GM23248 (cell line): ENCODE measurements around the gene TPK1. TPM values are rescaled to one million over a fixed set of nuclear protein-coding genes. Genes with fewer than 3 reads are reported as not detected.

Experiments used
- DNase-seq: peaks from one replicate; pipeline ENCODE4 v3.0.0-alpha.2; 2015
- H2AFZ ChIP-seq: fragments of 200-600 bp; sonication (generic); 2 replicates; pipeline ENCODE4 v1.6.1; 2016; ENCODE audit warnings: antibody characterized with exemption
- H3F3A ChIP-seq: fragments of 200-600 bp; sonication (generic); 2 replicates; pipeline ENCODE4 v1.6.1; 2016; ENCODE audit warnings: mild to moderate bottlenecking, antibody characterized with exemption, mixed run types; ENCODE audit not compliant: insufficient read depth
- H3K27ac ChIP-seq: fragments of 200-600 bp; sonication (generic); 2 replicates; pipeline ENCODE4 v1.5.1; 2016; ENCODE audit warnings: mild to moderate bottlenecking
- H3K27me3 ChIP-seq: fragments of 200-600 bp; sonication (generic); replicated peaks from 2 replicates; pipeline ENCODE4 v1.6.1; 2016; ENCODE audit warnings: mild to moderate bottlenecking; ENCODE audit not compliant: insufficient read depth
- H3K36me3 ChIP-seq: fragments of 200-600 bp; sonication (generic); 2 replicates; pipeline ENCODE4 v1.6.1; 2016; ENCODE audit warnings: low read depth, mild to moderate bottlenecking
- H3K4me1 ChIP-seq: fragments of 200-600 bp; sonication (generic); 2 replicates; pipeline ENCODE4 v1.6.1; 2016; ENCODE audit warnings: mild to moderate bottlenecking; ENCODE audit not compliant: insufficient read depth
- H3K4me2 ChIP-seq: fragments of 200-600 bp; sonication (generic); one replicate; pipeline ENCODE4 v1.6.1; 2016; ENCODE audit warnings: mild to moderate bottlenecking; ENCODE audit not compliant: unreplicated experiment
- H3K4me3 ChIP-seq: fragments of 200-600 bp; sonication (generic); 2 replicates; pipeline ENCODE4 v1.5.1; 2016; ENCODE audit warnings: mild to moderate bottlenecking
- H3K79me2 ChIP-seq: fragments of 200-600 bp; sonication (generic); 2 replicates; pipeline ENCODE4 v1.6.1; 2016; ENCODE audit warnings: mild to moderate bottlenecking; ENCODE audit not compliant: insufficient read depth
- H3K9ac ChIP-seq: fragments of 200-600 bp; sonication (generic); 2 replicates; pipeline ENCODE4 v1.6.1; 2016; ENCODE audit warnings: mild to moderate bottlenecking
- H3K9me2 ChIP-seq: fragments of 200-600 bp; sonication (generic); 2 replicates; pipeline ENCODE4 v1.6.1; 2016; ENCODE audit warnings: mixed run types, mild to moderate bottlenecking, moderate library complexity; ENCODE audit not compliant: insufficient read depth
- H3K9me3 ChIP-seq: fragments of 200-600 bp; sonication (generic); one replicate; pipeline ENCODE4 v1.6.1; 2017; ENCODE audit warnings: low read depth
- H4K20me1 ChIP-seq: fragments of 200-600 bp; sonication (generic); 2 replicates; pipeline ENCODE4 v1.6.0; 2016; ENCODE audit not compliant: insufficient read depth
- EZH2 ChIP-seq: fragments of 200-600 bp; sonication (generic); IDR thresholded peaks from 2 replicates; pipeline ENCODE4 v1.6.1; 2018; ENCODE audit warnings: antibody characterized with exemption, mild to moderate bottlenecking; ENCODE audit not compliant: insufficient read depth, poor library complexity, severe bottlenecking
- EZH2phosphoT487 ChIP-seq: fragments of 200-600 bp; sonication (generic); IDR thresholded peaks from 2 replicates; pipeline ENCODE4 v1.6.1; 2018; ENCODE audit warnings: antibody characterized with exemption, moderate library complexity, mild to moderate bottlenecking, low read depth; ENCODE audit not compliant: insufficient read depth
- WGBS, 2 experiments: methylation state at CpG; one replicate each; pipeline ENCODE4 v1.1.6; 2015 to 2017; ENCODE audit warnings: low lambda C conversion rate in 2 of 2, low coverage in 1 of 2; ENCODE audit errors: missing lambda C conversion rate in 2 of 2; 5-methylcytosine and 5-hydroxymethylcytosine counted together
- in situ Hi-C: fragments of 300-500 bp; cut with MboI; formaldehyde crosslinking; loops from 2 replicates; pipeline ENCODE4 v1.15.0; 2020
- polyA plus RNA-seq: library from polyadenylated mRNA; unstranded; fragments of >200 nt; fragmentation: Nextera tagmentation; extraction: Ambion mirVana; gene quantifications from 2 replicates; pipeline ENCODE4 v1.2.1, GENCODE V29; 2016
- total RNA-seq: library from RNA; depleted of rRNA; stranded (reverse); fragments of >200 nt; shearing (Covaris generic); gene quantifications from 2 replicates; pipeline ENCODE4 v1.2.3, GENCODE V29; 2014

TPK1 gene
- total and polyA plus RNA-seq, 2 experiments from 2014 or later: 2.9 to 3.7 TPM

GRCh38 chr7:144653449-144653848 lies 182.4 kb downstream of the TPK1 start:
- no peak for DNase-seq
- TF ChIP-seq EZH2: no peak
- TF ChIP-seq EZH2phosphoT487: no peak
- Histone ChIP-seq H3K36me3 (no peaks in the 10 kb centered on the region), H3K27me3 (no peaks in the 10 kb centered on the region), H3F3A (no peaks in the 10 kb centered on the region), H3K27ac (no peak overlapping the region), H4K20me1 (no peaks in the 10 kb centered on the region), H2AFZ (no peak overlapping the region), H3K9me3 (no peaks in the 10 kb centered on the region), H3K4me3 (no peak overlapping the region), H3K4me1 (no peaks in the 10 kb centered on the region), H3K9me2 (no peaks in the 10 kb centered on the region), H3K9ac (no peak overlapping the region), H3K79me2 (no peaks in the 10 kb centered on the region), H3K4me2 (no peak overlapping the region)
- 44 to 48% methylated on average over 5 of the region's 5 CpGs for WGBS, 2 experiments
- in situ Hi-C loops: no loop called here

- no peak overlapping the region for H2AFZ ChIP-seq
- H3K27ac ChIP-seq: no peak overlapping the region
- H3F3A ChIP-seq: no peaks in the 10 kb centered on the region
- no peaks in the 10 kb centered on the region for H3K9me2 ChIP-seq
- H3K4me3 ChIP-seq: no peak overlapping the region
- DNase-seq: no peak
- no peaks in the 10 kb centered on the region for H4K20me1 ChIP-seq
- TF ChIP-seq EZH2phosphoT487 (no peak), EZH2 (no peak)
- no peaks in the 10 kb centered on the region for H3K36me3 ChIP-seq
- 81 to 87% methylated on average over 15 to 24 of the region's 24 CpGs for WGBS, 2 experiments
- H3K9me3 ChIP-seq: no peaks in the 10 kb centered on the region
- no peaks in the 10 kb centered on the region for H3K27me3 ChIP-seq
- no peak overlapping the region for H3K9ac ChIP-seq
- in situ Hi-C loops: no loop called here
- H3K79me2 ChIP-seq: no peaks in the 10 kb centered on the region
- H3K4me2 ChIP-seq: no peak overlapping the region
- no peaks in the 10 kb centered on the region for H3K4me1 ChIP-seq
Observed at GRCh38 chr7:144650439-144650838, 185.4 kb downstream of the TPK1 start.

- Histone ChIP-seq H3K4me1 (no peaks in the 10 kb centered on the region), H3K9ac (no peak overlapping the region), H3K9me3 (no peaks in the 10 kb centered on the region), H3K79me2 (no peaks in the 10 kb centered on the region), H3K27ac (no peak overlapping the region), H3K27me3 (no peaks in the 10 kb centered on the region), H2AFZ (no peak overlapping the region), H3K9me2 (no peaks in the 10 kb centered on the region), H3K4me3 (no peak overlapping the region), H3F3A (no peaks in the 10 kb centered on the region), H3K4me2 (no peak overlapping the region), H4K20me1 (no peaks in the 10 kb centered on the region), H3K36me3 (no peaks in the 10 kb centered on the region)
- no peak for TF ChIP-seq EZH2phosphoT487
- 7 to 11% methylated on average over 2 of the region's 2 CpGs for WGBS, 2 experiments
- in situ Hi-C loops: no loop called here
- no peak for DNase-seq
Observed at GRCh38 chr7:144649120-144649519, 186.7 kb downstream of the TPK1 start.

- no peak for DNase-seq
- WGBS, 2 experiments: 35 to 40% methylated on average over 4 of the region's 4 CpGs
Observed at GRCh38 chr7:144641389-144642044, 194.3 kb downstream of the TPK1 start.

GRCh38 chr7:144632724-144633123 lies 203.1 kb downstream of the TPK1 start:
- no peak overlapping the region for H3K4me3 ChIP-seq
- no peak overlapping the region for H3K4me2 ChIP-seq
- no peaks in the 10 kb centered on the region for H3K27me3 ChIP-seq
- DNase-seq: no peak
- H3K9me2 ChIP-seq: no peaks in the 10 kb centered on the region
- no peaks in the 10 kb centered on the region for H3K36me3 ChIP-seq
- no peak overlapping the region for H3K27ac ChIP-seq
- no peaks in the 10 kb centered on the region for H3K79me2 ChIP-seq
- no peaks in the 10 kb centered on the region for H3K4me1 ChIP-seq
- H3K9me3 ChIP-seq: no peaks in the 10 kb centered on the region
- TF ChIP-seq EZH2 (no peak), EZH2phosphoT487 (no peak)
- H2AFZ ChIP-seq: no peak overlapping the region
- no peak overlapping the region for H3K9ac ChIP-seq
- H3F3A ChIP-seq: no peaks in the 10 kb centered on the region
- H4K20me1 ChIP-seq: no peaks in the 10 kb centered on the region
- in situ Hi-C loops: no loop called here
- WGBS, 2 experiments: 16 to 25% methylated on average over 2 of the region's 2 CpGs

More at GRCh38 chr7:144641389-144642044, 194.3 kb downstream of the TPK1 start:
- TF ChIP-seq EZH2: no peak
- Histone ChIP-seq H3K4me2 (no peak overlapping the region), H3K27ac (no peak overlapping the region), H3K4me3 (no peak overlapping the region), H3K9ac (no peak overlapping the region), H3K9me2 (no peaks in the 10 kb centered on the region), H3K9me3 (no peaks in the 10 kb centered on the region), H3K36me3 (no peaks in the 10 kb centered on the region), H3K4me1 (no peaks in the 10 kb centered on the region), H4K20me1 (no peaks in the 10 kb centered on the region), H2AFZ (no peak overlapping the region), H3F3A (no peaks in the 10 kb centered on the region), H3K27me3 (no peaks in the 10 kb centered on the region), H3K79me2 (no peaks in the 10 kb centered on the region)
- in situ Hi-C loops: no loop called here
